Activated T-helper 17 cell treated with anti-CD3 and anti-CD28 coated beads, Interleukin-2, amount 50 U/mL, for 72 hours (primary cell): ENCODE measurements around the gene PTPN20. TPM values are rescaled to one million over a fixed set of nuclear protein-coding genes. Genes with fewer than 3 reads are reported as not detected.
"Not testable (repeated sequence)": the region's sequence is repeated elsewhere in the genome, so short reads cannot be mapped to it uniquely, and the experiment has no call there.

Source experiments
- ATAC-seq: fragments of 150-1000 bp; cut with Tn5 transposase; replicated peaks from 2 replicates; pipeline ENCODE4 v1.10.0; 2021; ENCODE audit warnings: mild to moderate bottlenecking, moderate library complexity
- H3K27ac Mint-ChIP-seq: one replicate; pipeline ENCODE4 v1.8.0; 2022; ENCODE audit warnings: mixed read lengths
- H3K27me3 Mint-ChIP-seq: one replicate; pipeline ENCODE4 v1.8.0; 2022; ENCODE audit warnings: mixed read lengths
- H3K36me3 Mint-ChIP-seq: one replicate; pipeline ENCODE4 v1.8.0; 2022; ENCODE audit warnings: low read depth, mild to moderate bottlenecking, mixed read lengths
- H3K4me1 Mint-ChIP-seq: one replicate; pipeline ENCODE4 v1.8.0; 2022; ENCODE audit warnings: mixed read lengths
- H3K4me3 Mint-ChIP-seq: one replicate; pipeline ENCODE4 v1.8.0; 2022; ENCODE audit warnings: mild to moderate bottlenecking, mixed read lengths
- H3K9me3 Mint-ChIP-seq: one replicate; pipeline ENCODE4 v1.8.0; 2022; ENCODE audit warnings: mixed read lengths
- total RNA-seq, 2 donors: library from RNA; stranded (reverse); gene quantifications; one replicate each; pipeline ENCODE4 v1.2.3, GENCODE V29; 2022

PTPN20 gene, protein sequence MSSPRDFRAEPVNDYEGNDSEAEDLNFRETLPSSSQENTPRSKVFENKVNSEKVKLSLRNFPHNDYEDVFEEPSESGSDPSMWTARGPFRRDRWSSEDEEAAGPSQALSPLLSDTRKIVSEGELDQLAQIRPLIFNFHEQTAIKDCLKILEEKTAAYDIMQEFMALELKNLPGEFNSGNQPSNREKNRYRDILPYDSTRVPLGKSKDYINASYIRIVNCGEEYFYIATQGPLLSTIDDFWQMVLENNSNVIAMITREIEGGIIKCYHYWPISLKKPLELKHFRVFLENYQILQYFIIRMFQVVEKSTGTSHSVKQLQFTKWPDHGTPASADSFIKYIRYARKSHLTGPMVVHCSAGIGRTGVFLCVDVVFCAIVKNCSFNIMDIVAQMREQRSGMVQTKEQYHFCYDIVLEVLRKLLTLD
- under 1 TPM; 0.22 to 0.85 TPM for total RNA-seq

DNA sequence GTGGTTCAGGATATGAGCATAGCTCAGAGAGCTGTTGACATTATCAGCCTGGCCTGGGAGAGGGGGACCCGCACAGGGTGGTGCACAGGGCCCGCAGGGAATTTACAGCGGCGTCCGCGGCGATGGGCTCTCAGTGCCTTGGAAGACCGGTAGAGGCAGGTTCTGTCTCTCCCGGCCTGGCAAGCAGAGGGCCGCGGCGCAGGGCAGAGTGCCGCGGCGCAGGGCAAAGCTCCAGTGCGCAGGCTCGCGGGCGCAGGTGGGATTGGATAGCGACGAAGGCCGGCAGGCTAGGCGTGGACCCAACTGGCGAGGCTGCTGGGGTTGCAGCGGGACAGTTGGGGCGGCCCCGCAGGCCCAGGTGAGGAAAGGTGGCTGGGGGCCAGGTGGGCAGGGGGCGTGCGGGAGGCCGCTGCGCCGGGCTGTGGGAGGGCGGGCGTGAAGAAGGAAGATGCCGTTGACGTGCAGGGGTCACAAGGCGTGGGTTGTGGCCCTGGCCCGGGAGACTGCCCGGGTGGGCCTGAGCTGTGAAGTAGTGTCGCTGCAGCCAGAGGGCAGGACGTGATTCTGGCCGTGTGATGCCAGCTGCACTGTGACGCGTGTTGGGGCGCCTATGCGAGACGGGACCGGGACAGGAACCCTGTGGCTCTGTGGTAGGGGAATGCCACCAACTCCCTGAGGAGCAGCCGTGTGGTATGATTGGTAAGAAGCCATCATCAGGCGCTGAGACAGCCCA lies at the start of gene PTPN20:
Gene PTPN20, plus strand, starts transcription at position 285 of the 733 bp plus-strand sequence. CDS start 21,072 bp downstream, outside the sequence.
- H3K4me1 Mint-ChIP-seq, H3K4me3 Mint-ChIP-seq, H3K36me3 Mint-ChIP-seq, H3K9me3 Mint-ChIP-seq, H3K27me3 Mint-ChIP-seq, H3K27ac Mint-ChIP-seq: not testable (repeated sequence)
- peak; percentile 82 for ATAC-seq

DNA sequence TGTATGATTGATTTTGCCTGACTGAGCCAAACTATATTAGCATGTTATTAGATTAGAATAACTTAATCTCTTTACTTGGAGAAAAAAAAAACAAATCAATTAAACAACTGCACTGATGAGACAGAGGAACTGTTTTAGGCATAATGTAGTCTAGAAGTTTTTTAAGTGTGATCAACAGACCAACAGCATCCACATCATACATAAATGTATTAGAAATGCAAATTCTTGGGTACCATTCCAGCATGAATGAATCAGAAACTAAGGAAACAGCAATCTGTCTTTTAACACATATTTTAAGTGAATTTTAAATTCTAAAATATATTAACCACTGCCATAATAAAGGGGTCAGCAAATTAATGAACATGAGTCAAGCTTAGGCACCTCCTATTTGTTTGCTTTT lies 41.5 kb upstream of the PTPN20 start:
- not testable (repeated sequence) for H3K4me3 Mint-ChIP-seq, H3K27ac Mint-ChIP-seq, H3K27me3 Mint-ChIP-seq, H3K4me1 Mint-ChIP-seq, H3K36me3 Mint-ChIP-seq, H3K9me3 Mint-ChIP-seq, ATAC-seq

DNA sequence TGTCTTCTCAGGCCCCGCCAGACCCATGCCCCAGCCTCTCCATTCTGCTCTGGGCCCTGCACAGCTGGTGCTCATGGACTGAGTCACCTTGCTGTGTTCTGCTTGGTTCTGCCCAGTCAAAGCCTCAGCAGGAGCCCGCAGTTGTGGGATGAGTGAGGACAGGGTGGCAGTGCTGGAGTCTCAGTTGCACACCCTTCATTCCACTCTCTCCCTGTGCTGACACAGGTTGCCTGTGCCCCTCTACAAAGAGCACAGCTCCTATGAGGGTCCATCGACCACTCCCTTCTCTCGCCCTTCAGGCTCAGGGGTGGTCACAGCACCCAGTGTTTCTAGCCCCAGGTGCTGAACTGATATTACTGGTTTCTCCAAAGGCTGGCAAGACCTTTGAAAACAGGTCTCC lies 39.6 kb upstream of the PTPN20 start:
- H3K4me1 Mint-ChIP-seq, H3K27ac Mint-ChIP-seq, H3K9me3 Mint-ChIP-seq, H3K27me3 Mint-ChIP-seq, H3K36me3 Mint-ChIP-seq, ATAC-seq, H3K4me3 Mint-ChIP-seq: not testable (repeated sequence)

DNA sequence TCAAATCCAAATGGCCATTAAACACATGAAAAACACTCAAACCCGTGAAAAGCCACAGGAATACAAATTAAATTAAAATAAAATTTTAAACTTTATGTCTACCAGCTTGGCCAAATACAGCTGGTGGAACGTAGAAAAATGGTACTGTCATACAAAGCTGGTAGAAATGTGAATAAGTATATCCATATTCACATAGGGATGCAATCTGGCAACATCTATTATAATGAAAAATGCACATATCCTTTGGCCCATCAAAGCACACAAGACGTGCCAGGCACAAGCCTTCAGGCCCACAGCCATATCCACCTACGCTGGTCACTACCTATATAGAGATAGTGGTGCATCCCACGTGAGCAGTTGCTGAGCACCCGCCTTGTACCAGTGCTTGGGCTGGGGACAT lies 35.9 kb upstream of the PTPN20 start:
- not testable (repeated sequence) for H3K4me1 Mint-ChIP-seq, H3K36me3 Mint-ChIP-seq

DNA sequence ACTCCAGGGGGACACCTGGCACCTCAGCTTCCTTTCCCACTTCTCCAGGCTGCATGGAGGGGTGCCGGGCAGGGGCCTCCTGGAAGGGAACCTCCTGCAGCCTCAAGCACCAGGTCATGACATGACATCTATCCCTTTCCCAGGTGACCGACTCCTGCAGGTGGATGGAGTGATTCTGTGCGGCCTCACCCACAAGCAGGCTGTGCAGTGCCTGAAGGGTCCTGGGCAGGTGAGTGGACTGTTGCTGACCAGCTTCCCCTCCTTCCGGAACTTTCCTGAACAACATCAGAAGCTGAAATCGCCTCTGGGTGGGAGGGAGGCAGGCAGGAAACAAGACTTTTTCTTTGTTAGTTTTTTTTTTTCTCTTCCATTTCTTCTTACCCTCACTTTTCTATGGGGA lies 34.5 kb upstream of the PTPN20 start:
- ATAC-seq, H3K4me3 Mint-ChIP-seq, H3K36me3 Mint-ChIP-seq, H3K27me3 Mint-ChIP-seq, H3K27ac Mint-ChIP-seq, H3K9me3 Mint-ChIP-seq, H3K4me1 Mint-ChIP-seq: not testable (repeated sequence)

More for the DNA sequence above, 35.9 kb upstream of the PTPN20 start:
- H3K4me3 Mint-ChIP-seq, H3K9me3 Mint-ChIP-seq, H3K27ac Mint-ChIP-seq, H3K27me3 Mint-ChIP-seq, ATAC-seq: not testable (repeated sequence)

DNA sequence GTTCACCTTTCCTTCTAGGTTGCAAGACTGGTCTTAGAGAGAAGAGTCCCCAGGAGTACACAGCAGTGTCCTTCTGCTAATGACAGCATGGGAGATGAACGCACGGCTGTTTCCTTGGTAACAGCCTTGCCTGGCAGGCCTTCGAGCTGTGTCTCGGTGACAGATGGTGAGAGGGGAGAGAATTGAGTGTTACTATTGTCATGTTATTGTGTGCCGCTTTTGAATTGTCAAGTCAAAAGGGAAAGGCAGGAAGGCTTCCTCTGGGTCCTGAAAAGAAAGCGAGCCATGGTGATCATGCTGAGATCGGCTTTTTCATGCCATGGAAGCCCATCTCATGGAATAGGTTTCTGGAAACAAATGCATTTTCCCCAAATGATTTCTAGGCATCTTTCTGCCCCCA lies 32.5 kb upstream of the PTPN20 start:
- H3K27me3 Mint-ChIP-seq, H3K4me1 Mint-ChIP-seq, H3K36me3 Mint-ChIP-seq, H3K9me3 Mint-ChIP-seq, H3K4me3 Mint-ChIP-seq, H3K27ac Mint-ChIP-seq, ATAC-seq: not testable (repeated sequence)

DNA sequence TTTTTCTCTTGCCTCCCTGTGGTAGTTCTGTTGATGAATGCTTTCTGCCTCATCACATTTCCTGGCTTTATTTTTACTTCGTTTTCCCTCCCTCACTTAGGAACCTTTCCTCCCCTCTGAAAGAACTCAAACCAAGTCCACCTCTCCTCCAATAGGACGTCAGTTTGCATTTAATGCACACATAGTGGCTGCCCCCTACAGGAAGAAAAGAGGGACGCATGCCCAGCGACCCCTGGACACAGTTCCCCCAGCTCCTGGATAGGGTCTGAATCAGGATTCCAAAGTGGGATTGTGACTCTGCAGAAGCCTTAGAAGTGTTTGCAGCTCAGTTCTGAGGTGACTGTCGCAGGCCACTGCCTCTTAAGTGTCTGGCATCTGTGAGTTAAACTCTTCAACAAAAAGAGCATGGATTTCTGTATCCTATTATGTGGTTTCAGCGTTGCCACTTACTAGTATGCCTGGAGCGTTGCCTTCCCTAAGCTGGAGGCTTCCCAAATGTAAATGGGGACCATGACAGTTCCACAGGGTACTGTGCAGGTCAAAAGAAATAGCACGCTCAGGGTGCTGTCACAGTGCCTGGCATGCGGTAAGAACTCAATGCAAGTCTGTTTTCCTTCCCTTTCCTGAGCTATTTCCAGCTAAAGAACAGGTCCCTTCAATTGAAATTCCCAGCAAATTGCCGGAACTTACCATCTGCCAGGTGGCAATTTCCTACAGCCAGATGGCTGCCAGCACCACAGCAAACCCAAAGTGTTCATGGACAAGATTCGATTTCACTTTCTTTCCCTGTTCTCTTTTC lies 20.2 kb upstream of the PTPN20 start:
- not testable (repeated sequence) for H3K27me3 Mint-ChIP-seq, H3K4me3 Mint-ChIP-seq, H3K36me3 Mint-ChIP-seq, H3K27ac Mint-ChIP-seq, ATAC-seq, H3K4me1 Mint-ChIP-seq, H3K9me3 Mint-ChIP-seq

DNA sequence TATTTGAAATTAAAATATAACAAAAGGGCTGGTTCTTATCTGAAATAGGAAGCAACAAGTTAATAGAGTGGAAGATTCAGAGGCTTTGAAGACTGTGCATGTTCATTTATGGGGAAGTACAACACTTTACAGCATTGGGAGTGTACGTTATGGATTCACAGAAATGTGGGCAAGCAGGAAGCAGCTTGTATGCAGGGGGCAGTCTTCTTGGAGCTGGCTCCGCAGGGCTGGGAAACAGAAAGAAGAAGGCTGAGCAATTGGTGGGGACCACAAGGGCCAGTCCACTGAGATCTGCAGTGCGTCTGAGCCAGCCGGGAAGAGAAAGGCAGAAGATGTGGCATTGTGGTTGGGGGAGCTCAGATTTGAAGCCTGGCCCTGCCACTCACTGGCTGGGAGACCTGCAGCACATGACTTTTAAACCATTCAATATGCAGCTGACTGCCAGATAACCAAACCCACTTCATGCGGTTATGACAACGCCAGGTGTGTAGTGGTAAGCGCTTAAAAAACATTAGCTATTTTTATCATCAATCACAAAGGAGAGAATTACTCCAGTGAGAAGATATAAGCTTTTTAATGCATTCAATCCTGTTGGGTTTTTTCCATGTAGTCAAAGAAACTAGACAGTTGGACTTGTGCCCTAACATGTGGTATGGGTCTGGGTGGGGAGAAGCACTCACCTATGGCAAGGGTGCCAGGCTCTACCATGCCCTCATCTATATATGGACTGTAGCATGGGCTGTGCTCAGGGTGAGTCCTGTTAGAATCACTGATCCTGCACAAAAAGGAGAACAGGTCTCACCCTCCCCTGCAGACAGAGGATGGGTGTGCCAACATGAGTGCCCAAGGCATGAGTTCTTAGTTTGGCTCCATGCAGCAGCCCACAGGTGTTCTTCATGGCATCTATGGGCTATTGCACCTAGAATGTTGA lies 14.2 kb upstream of the PTPN20 start:
- not testable (repeated sequence) for H3K4me1 Mint-ChIP-seq, H3K4me3 Mint-ChIP-seq, H3K9me3 Mint-ChIP-seq, H3K27ac Mint-ChIP-seq, ATAC-seq, H3K36me3 Mint-ChIP-seq, H3K27me3 Mint-ChIP-seq

DNA sequence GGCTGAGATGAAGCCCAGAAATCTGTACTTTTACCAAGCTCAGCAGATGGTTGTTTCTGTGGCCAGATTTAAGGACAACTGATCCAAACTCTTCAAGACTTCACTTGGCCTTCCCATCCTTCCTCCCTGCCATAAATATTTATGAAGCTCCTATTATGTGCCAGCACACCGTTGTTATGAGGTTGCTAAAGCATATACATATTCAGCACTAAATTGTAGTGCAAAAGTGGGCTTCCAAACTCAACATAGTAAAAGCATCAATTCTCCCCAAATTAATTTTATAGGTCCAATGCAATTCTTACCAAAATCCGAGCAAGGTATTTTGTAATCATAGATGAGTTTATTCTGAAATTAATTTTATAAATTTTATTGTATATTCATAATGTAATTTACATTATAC lies 10.0 kb upstream of the PTPN20 start:
- not testable (repeated sequence) for H3K4me3 Mint-ChIP-seq, H3K36me3 Mint-ChIP-seq, H3K27ac Mint-ChIP-seq, H3K27me3 Mint-ChIP-seq, H3K9me3 Mint-ChIP-seq, H3K4me1 Mint-ChIP-seq, ATAC-seq

DNA sequence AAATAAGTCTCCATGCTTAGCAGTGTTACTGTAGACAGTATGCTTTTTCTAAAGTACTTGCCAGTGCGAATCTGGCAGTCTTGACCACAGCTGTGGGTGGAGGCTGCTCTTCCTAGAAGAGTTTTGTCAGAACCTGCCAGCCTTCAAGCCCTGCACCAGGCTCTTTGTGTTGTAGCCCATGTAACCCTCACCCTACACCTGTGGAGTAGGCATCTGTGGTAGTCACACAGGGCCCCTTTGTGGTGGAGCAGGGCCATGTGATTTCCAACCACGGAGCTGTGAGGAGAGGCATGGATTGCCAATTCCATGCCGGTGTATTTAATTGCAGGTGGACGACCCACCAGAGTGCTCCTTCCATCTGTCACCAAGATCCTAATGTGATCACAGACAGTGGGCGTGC lies 7.4 kb upstream of the PTPN20 start:
- not testable (repeated sequence) for H3K9me3 Mint-ChIP-seq, H3K4me1 Mint-ChIP-seq, H3K27ac Mint-ChIP-seq, H3K4me3 Mint-ChIP-seq, H3K36me3 Mint-ChIP-seq, H3K27me3 Mint-ChIP-seq, ATAC-seq

DNA sequence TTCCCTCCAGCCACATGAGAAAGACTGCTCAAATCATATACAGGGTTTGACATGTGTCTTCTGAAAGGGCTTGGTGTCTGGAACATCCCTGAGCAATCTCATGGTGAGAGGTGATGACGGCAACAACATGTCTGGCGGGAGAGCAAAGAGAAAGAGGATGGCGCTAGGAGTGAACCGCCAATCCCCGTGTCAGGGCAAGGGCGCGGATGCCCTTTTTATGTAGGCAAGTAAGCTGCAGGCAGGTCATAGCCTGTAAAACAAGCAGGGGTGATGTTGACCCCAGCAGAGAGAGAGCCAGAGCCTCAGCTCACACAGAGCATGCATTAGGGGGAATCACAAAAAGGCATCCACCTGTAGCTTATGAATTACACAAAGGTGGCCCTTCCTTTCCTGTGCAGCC lies 4.9 kb upstream of the PTPN20 start:
- ATAC-seq, H3K4me3 Mint-ChIP-seq, H3K4me1 Mint-ChIP-seq, H3K27ac Mint-ChIP-seq, H3K27me3 Mint-ChIP-seq, H3K9me3 Mint-ChIP-seq, H3K36me3 Mint-ChIP-seq: not testable (repeated sequence)

DNA sequence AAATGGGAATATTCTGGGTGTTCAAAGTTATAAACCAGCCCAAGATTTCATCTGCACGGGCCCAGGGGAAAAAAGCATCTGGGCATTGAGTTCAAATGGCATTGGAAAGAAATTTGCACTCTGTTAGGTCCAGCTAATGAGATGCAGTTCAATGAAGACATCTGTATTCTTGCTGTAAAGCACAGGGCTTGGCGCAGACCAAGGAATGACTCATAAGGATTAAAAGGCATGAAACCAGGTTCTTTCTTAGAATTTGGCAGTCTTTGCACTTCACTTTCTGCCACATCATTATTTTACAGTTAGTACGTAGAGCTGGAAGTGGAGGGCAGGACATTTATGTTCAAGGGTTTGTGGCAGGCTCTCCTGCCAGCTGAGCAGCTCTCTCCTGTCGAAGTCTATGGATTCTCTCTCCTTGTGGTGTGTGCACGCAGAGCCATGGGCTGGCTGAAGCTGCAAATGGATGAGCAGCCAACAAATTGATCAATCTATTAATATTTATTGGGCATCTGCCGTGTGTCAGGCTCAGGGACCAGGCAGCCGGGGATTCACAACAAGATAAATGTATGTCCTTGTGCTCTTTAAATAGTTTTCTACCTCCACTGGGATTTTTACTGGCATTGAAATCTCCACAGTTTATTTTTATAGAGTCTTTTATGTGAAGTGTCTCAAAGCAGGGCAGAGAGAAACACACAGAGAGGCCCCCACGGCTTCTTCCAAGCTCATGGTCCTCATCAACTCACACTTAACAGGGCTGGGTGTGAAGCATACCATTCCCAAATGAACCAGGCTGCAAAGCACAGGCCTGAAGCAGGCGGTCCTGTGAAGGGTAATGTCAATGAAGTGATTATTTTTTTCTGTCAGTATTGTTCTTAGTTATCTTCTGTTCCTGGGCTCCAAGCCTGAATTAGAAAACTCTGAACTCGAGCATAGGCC lies 3.8 kb upstream of the PTPN20 start:
- H3K4me1 Mint-ChIP-seq, H3K27ac Mint-ChIP-seq, H3K27me3 Mint-ChIP-seq, H3K36me3 Mint-ChIP-seq, H3K9me3 Mint-ChIP-seq, H3K4me3 Mint-ChIP-seq: not testable (repeated sequence)
- ATAC-seq, result peak; percentile 37

DNA sequence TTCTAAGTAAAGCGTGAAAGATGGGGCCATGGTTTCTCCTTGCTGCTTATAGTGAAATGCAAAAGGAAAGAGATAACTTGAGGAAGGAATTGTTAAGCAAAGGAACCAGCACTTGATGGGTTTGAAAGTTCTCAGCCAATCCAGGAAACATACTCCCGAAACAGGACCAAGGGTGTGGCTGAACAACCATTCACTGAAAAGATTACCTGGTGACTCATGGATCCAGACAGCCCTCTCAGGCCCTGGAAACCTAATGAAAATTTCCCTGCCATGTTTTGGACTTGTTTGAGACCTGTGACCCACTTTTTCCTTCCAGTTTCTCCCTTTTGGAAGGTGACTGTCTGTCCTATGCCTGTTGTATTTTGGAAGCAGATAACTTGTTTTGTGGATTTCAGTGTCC lies 11.3 kb downstream of the PTPN20 start:
- not testable (repeated sequence) for ATAC-seq, H3K27me3 Mint-ChIP-seq, H3K27ac Mint-ChIP-seq, H3K4me1 Mint-ChIP-seq, H3K4me3 Mint-ChIP-seq, H3K9me3 Mint-ChIP-seq, H3K36me3 Mint-ChIP-seq
